ENCODE results near the gene RTN1.

The RTN1 gene

GRCh38 chr14:59782760-59783159 lies 87.8 kb downstream of the RTN1 start:
- no peaks in the 10 kb centered on the region for H3K36me3 ChIP-seq (ENCODE audit: control insufficient read depth, insufficient read depth, low read length)
- no peak overlapping the region for H3K56ac ChIP-seq (ENCODE audit: low read length)
- no peak overlapping the region for H3K4ac ChIP-seq (ENCODE audit: low read depth, low read length)
- no peak for DNase-seq
- no peaks in the 10 kb centered on the region for H3K79me1 ChIP-seq (ENCODE audit: low read length)
- no peak overlapping the region for H4K8ac ChIP-seq (ENCODE audit: low read depth, low read length)
- no peak overlapping the region for H3K9ac ChIP-seq (ENCODE audit: low read length)
- H2BK5ac ChIP-seq (ENCODE audit: low read length) = no peak overlapping the region
- H3K79me2 ChIP-seq (ENCODE audit: control insufficient read depth, insufficient read depth, low read length) = no peaks in the 10 kb centered on the region
- peaks cover 2% of the 10 kb centered on the region for H3K4me1 ChIP-seq (ENCODE audit: control insufficient read depth, low read depth, low read length)
- H3K27ac ChIP-seq (ENCODE audit: low read depth, low read length) = no peak overlapping the region
- H2BK120ac ChIP-seq (ENCODE audit: low read depth, low read length) = no peak overlapping the region
- no peak overlapping the region for H3K18ac ChIP-seq (ENCODE audit: low read length)
- no peak overlapping the region for H3K4me3 ChIP-seq (ENCODE audit: low read length)
- H3K4me2 ChIP-seq (ENCODE audit: low read length) = no peak overlapping the region
- H3K27me3 ChIP-seq (ENCODE audit: insufficient read depth, low read length, poor library complexity) = no peaks in the 10 kb centered on the region
- WGBS (ENCODE audit: extremely low coverage, insufficient coverage, low lambda C conversion rate) = no CpG with 5 or more reads among the region's 2 CpGs
- no peak overlapping the region for H3K23ac ChIP-seq (ENCODE audit: low read length)
- H2BK15ac ChIP-seq (replicated peaks; ENCODE audit: low read depth) = no peak overlapping the region
- H4K5ac ChIP-seq (ENCODE audit: low read length) = no peak overlapping the region
- H2AK5ac ChIP-seq (ENCODE audit: low read length) = no peak overlapping the region

GRCh38 chr14:59777006-59777579 lies 93.5 kb downstream of the RTN1 start:
- Histone ChIP-seq H2BK120ac (ENCODE audit: low read depth, low read length) (no peak overlapping the region), H3K79me2 (ENCODE audit: control insufficient read depth, insufficient read depth, low read length) (no peaks in the 10 kb centered on the region), H4K5ac (ENCODE audit: low read length) (no peak overlapping the region), H3K56ac (ENCODE audit: low read length) (no peak overlapping the region), H3K27ac (ENCODE audit: low read depth, low read length) (no peak overlapping the region), H2BK5ac (ENCODE audit: low read length) (no peak overlapping the region), H3K4me1 (ENCODE audit: control insufficient read depth, low read depth, low read length) (no peaks in the 10 kb centered on the region), H3K79me1 (ENCODE audit: low read length) (no peaks in the 10 kb centered on the region), H3K18ac (ENCODE audit: low read length) (no peak overlapping the region), H3K36me3 (ENCODE audit: control insufficient read depth, insufficient read depth, low read length) (no peaks in the 10 kb centered on the region), H4K8ac (ENCODE audit: low read depth, low read length) (no peak overlapping the region), H3K9ac (ENCODE audit: low read length) (no peak overlapping the region), H2BK15ac (replicated peaks; ENCODE audit: low read depth) (no peak overlapping the region), H3K4me3 (ENCODE audit: low read length) (no peak overlapping the region), H3K23ac (ENCODE audit: low read length) (no peak overlapping the region), H3K27me3 (ENCODE audit: insufficient read depth, low read length, poor library complexity) (no peaks in the 10 kb centered on the region), H3K4me2 (ENCODE audit: low read length) (no peak overlapping the region), H3K4ac (ENCODE audit: low read depth, low read length) (no peak overlapping the region), H2AK5ac (ENCODE audit: low read length) (no peak overlapping the region)
- no CpG with 5 or more reads among the region's 4 CpGs for WGBS (ENCODE audit: extremely low coverage, insufficient coverage, low lambda C conversion rate)
- no peak for DNase-seq

GRCh38 chr14:59776468-59776867 lies 94.1 kb downstream of the RTN1 start:
- H3K9ac ChIP-seq (ENCODE audit: low read length) = no peak overlapping the region
- no CpG with 5 or more reads among the region's 2 CpGs for WGBS (ENCODE audit: extremely low coverage, insufficient coverage, low lambda C conversion rate)

GRCh38 chr14:59772233-59772632 lies 98.3 kb downstream of the RTN1 start:
- WGBS (ENCODE audit: extremely low coverage, insufficient coverage, low lambda C conversion rate) = no CpG with 5 or more reads among the region's 2 CpGs
- DNase-seq = no peak
- H3K56ac ChIP-seq (ENCODE audit: low read length) = no peak overlapping the region
- no peak overlapping the region for H3K4ac ChIP-seq (ENCODE audit: low read depth, low read length)
- no peaks in the 10 kb centered on the region for H3K4me1 ChIP-seq (ENCODE audit: control insufficient read depth, low read depth, low read length)
- H3K79me2 ChIP-seq (ENCODE audit: control insufficient read depth, insufficient read depth, low read length) = no peaks in the 10 kb centered on the region
- no peak overlapping the region for H3K18ac ChIP-seq (ENCODE audit: low read length)
- H2BK15ac ChIP-seq (replicated peaks; ENCODE audit: low read depth) = no peak overlapping the region
- H3K27ac ChIP-seq (ENCODE audit: low read depth, low read length) = no peak overlapping the region
- no peaks in the 10 kb centered on the region for H3K79me1 ChIP-seq (ENCODE audit: low read length)
- H2AK5ac ChIP-seq (ENCODE audit: low read length) = no peak overlapping the region
- H3K4me2 ChIP-seq (ENCODE audit: low read length) = no peak overlapping the region
- H4K5ac ChIP-seq (ENCODE audit: low read length) = no peak overlapping the region
- no peak overlapping the region for H3K9ac ChIP-seq (ENCODE audit: low read length)
- no peak overlapping the region for H2BK120ac ChIP-seq (ENCODE audit: low read depth, low read length)
- no peak overlapping the region for H2BK5ac ChIP-seq (ENCODE audit: low read length)
- no peak overlapping the region for H3K23ac ChIP-seq (ENCODE audit: low read length)
- no peaks in the 10 kb centered on the region for H3K36me3 ChIP-seq (ENCODE audit: control insufficient read depth, insufficient read depth, low read length)
- no peak overlapping the region for H3K4me3 ChIP-seq (ENCODE audit: low read length)
- no peaks in the 10 kb centered on the region for H3K27me3 ChIP-seq (ENCODE audit: insufficient read depth, low read length, poor library complexity)
- no peak overlapping the region for H4K8ac ChIP-seq (ENCODE audit: low read depth, low read length)

More at GRCh38 chr14:59776468-59776867, 94.1 kb downstream of the RTN1 start:
- Histone ChIP-seq H3K27me3 (ENCODE audit: insufficient read depth, low read length, poor library complexity) (no peaks in the 10 kb centered on the region), H3K4ac (ENCODE audit: low read depth, low read length) (no peak overlapping the region), H3K79me1 (ENCODE audit: low read length) (no peaks in the 10 kb centered on the region), H3K27ac (ENCODE audit: low read depth, low read length) (no peak overlapping the region), H2BK15ac (replicated peaks; ENCODE audit: low read depth) (no peak overlapping the region), H3K79me2 (ENCODE audit: control insufficient read depth, insufficient read depth, low read length) (no peaks in the 10 kb centered on the region), H4K8ac (ENCODE audit: low read depth, low read length) (no peak overlapping the region), H3K18ac (ENCODE audit: low read length) (no peak overlapping the region), H3K4me1 (ENCODE audit: control insufficient read depth, low read depth, low read length) (no peaks in the 10 kb centered on the region), H3K4me2 (ENCODE audit: low read length) (no peak overlapping the region), H3K23ac (ENCODE audit: low read length) (no peak overlapping the region), H3K4me3 (ENCODE audit: low read length) (no peak overlapping the region), H2BK5ac (ENCODE audit: low read length) (no peak overlapping the region), H2AK5ac (ENCODE audit: low read length) (no peak overlapping the region), H3K56ac (ENCODE audit: low read length) (no peak overlapping the region), H4K5ac (ENCODE audit: low read length) (no peak overlapping the region), H3K36me3 (ENCODE audit: control insufficient read depth, insufficient read depth, low read length) (no peaks in the 10 kb centered on the region), H2BK120ac (ENCODE audit: low read depth, low read length) (no peak overlapping the region)
- DNase-seq = no peak

- H3K4me1 ChIP-seq (ENCODE audit: control insufficient read depth, low read depth, low read length) = no peaks in the 10 kb centered on the region
- H3K27ac ChIP-seq (ENCODE audit: low read depth, low read length) = no peak overlapping the region
- no peak overlapping the region for H3K4me2 ChIP-seq (ENCODE audit: low read length)
- H3K9ac ChIP-seq (ENCODE audit: low read length) = no peak overlapping the region
- H3K4me3 ChIP-seq (ENCODE audit: low read length) = no peak overlapping the region
- H2BK120ac ChIP-seq (ENCODE audit: low read depth, low read length) = no peak overlapping the region
- no peaks in the 10 kb centered on the region for H3K79me2 ChIP-seq (ENCODE audit: control insufficient read depth, insufficient read depth, low read length)
- no peak overlapping the region for H4K8ac ChIP-seq (ENCODE audit: low read depth, low read length)
- DNase-seq = no peak
- H3K56ac ChIP-seq (ENCODE audit: low read length) = no peak overlapping the region
- H3K27me3 ChIP-seq (ENCODE audit: insufficient read depth, low read length, poor library complexity) = no peaks in the 10 kb centered on the region
- H3K79me1 ChIP-seq (ENCODE audit: low read length) = no peaks in the 10 kb centered on the region
- no peak overlapping the region for H4K5ac ChIP-seq (ENCODE audit: low read length)
- no peak overlapping the region for H3K23ac ChIP-seq (ENCODE audit: low read length)
- no peak overlapping the region for H2BK15ac ChIP-seq (replicated peaks; ENCODE audit: low read depth)
- H2AK5ac ChIP-seq (ENCODE audit: low read length) = no peak overlapping the region
- H3K4ac ChIP-seq (ENCODE audit: low read depth, low read length) = no peak overlapping the region
- no peak overlapping the region for H3K18ac ChIP-seq (ENCODE audit: low read length)
- H2BK5ac ChIP-seq (ENCODE audit: low read length) = no peak overlapping the region
- no peaks in the 10 kb centered on the region for H3K36me3 ChIP-seq (ENCODE audit: control insufficient read depth, insufficient read depth, low read length)
- no CpG with 5 or more reads among the region's 2 CpGs for WGBS (ENCODE audit: extremely low coverage, insufficient coverage, low lambda C conversion rate)
Measured at GRCh38 chr14:59771577-59771976, 99.0 kb downstream of the RTN1 start.

- Histone ChIP-seq H2BK120ac (ENCODE audit: low read depth, low read length) (no peak overlapping the region), H3K4me3 (ENCODE audit: low read length) (no peak overlapping the region), H4K5ac (ENCODE audit: low read length) (no peak overlapping the region), H3K4ac (ENCODE audit: low read depth, low read length) (no peak overlapping the region), H3K27me3 (ENCODE audit: insufficient read depth, low read length, poor library complexity) (no peaks in the 10 kb centered on the region), H2BK15ac (replicated peaks; ENCODE audit: low read depth) (no peak overlapping the region), H3K9ac (ENCODE audit: low read length) (no peak overlapping the region), H3K79me1 (ENCODE audit: low read length) (no peaks in the 10 kb centered on the region), H3K56ac (ENCODE audit: low read length) (no peak overlapping the region), H3K4me1 (ENCODE audit: control insufficient read depth, low read depth, low read length) (no peaks in the 10 kb centered on the region), H4K8ac (ENCODE audit: low read depth, low read length) (no peak overlapping the region), H3K23ac (ENCODE audit: low read length) (no peak overlapping the region), H3K36me3 (ENCODE audit: control insufficient read depth, insufficient read depth, low read length) (no peaks in the 10 kb centered on the region), H3K27ac (ENCODE audit: low read depth, low read length) (no peak overlapping the region), H3K79me2 (ENCODE audit: control insufficient read depth, insufficient read depth, low read length) (no peaks in the 10 kb centered on the region), H2BK5ac (ENCODE audit: low read length) (no peak overlapping the region), H3K18ac (ENCODE audit: low read length) (no peak overlapping the region), H2AK5ac (ENCODE audit: low read length) (no peak overlapping the region), H3K4me2 (ENCODE audit: low read length) (no peak overlapping the region)
- DNase-seq = peak; percentile 53
- no CpG with 5 or more reads among the region's 2 CpGs for WGBS (ENCODE audit: extremely low coverage, insufficient coverage, low lambda C conversion rate)
Measured at GRCh38 chr14:59769586-59769985, 101.0 kb downstream of the RTN1 start.
